Rectal smooth muscle tissue (tissue), 1 donor: ENCODE measurements around the gene NFIC.

Experiments
- H3K27ac ChIP-seq: one replicate; pipeline ENCODE4 v1.7.0; 2013; ENCODE audit warnings: low read depth, low read length, inconsistent platforms
- H3K27me3 ChIP-seq: one replicate; pipeline ENCODE4 v1.7.0; 2013; ENCODE audit warnings: low read length; ENCODE audit not compliant: control insufficient read depth, insufficient read depth
- H3K36me3 ChIP-seq: one replicate; pipeline ENCODE4 v1.7.0; 2013; ENCODE audit warnings: low read length; ENCODE audit not compliant: control insufficient read depth, insufficient read depth
- H3K4me1 ChIP-seq: one replicate; pipeline ENCODE4 v1.7.0; 2013; ENCODE audit warnings: low read length; ENCODE audit not compliant: control insufficient read depth, insufficient read depth
- H3K4me3 ChIP-seq: one replicate; pipeline ENCODE4 v1.7.0; 2013; ENCODE audit warnings: low read length
- H3K9ac ChIP-seq: one replicate; pipeline ENCODE4 v1.7.0; 2013; ENCODE audit warnings: low read length

NFIC gene

DNA sequence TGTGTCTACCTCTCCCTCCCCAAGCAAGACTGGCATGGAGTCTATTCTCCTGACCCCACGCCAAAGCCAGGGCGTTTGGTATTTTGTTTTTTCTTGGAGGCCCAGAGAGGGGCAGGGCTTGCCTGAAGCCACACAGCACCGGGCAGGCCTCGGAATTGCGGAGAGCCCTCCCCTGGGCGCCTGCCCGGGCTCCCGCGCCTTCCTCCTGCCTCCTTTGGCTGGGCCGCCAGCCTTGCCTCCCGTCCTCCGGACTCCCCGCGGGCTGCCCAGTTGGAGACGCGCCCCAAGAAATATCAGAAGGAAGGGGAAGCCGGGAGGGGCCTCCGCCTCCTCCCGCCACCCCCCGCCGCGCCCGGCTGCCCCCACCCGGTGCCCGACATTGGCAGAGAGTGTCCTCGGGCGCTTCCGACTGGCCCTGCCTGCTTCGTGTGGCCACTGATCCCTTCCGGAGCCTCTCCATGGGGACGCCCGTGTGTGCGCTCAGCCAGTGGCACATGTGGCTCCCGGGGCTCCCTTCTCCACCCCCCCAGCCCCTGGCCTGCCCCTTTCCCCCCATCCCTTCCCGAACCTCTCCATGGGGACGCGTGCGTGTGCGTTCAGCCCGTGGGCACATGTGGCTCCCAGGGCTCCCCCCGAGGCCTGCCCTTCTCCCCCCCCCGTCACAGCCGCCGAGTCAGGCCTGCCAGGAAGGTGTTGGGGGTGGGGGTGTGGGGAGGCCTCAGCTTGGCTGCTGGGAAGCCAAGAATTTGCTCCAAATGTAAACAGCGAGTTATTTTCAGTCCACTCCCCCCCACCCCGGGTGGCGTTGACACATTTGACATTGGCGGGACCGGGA lies 37.3 kb downstream of the NFIC start:
- Histone ChIP-seq H3K4me3 (peak overlapping the region; percentile 63), H3K27ac (peak overlapping the region; percentile 100), H3K36me3 (no peaks in the 10 kb centered on the region), H3K9ac (peak overlapping the region; percentile 65), H3K4me1 (peaks cover 29% of the 10 kb centered on the region), H3K27me3 (no peaks in the 10 kb centered on the region)

DNA sequence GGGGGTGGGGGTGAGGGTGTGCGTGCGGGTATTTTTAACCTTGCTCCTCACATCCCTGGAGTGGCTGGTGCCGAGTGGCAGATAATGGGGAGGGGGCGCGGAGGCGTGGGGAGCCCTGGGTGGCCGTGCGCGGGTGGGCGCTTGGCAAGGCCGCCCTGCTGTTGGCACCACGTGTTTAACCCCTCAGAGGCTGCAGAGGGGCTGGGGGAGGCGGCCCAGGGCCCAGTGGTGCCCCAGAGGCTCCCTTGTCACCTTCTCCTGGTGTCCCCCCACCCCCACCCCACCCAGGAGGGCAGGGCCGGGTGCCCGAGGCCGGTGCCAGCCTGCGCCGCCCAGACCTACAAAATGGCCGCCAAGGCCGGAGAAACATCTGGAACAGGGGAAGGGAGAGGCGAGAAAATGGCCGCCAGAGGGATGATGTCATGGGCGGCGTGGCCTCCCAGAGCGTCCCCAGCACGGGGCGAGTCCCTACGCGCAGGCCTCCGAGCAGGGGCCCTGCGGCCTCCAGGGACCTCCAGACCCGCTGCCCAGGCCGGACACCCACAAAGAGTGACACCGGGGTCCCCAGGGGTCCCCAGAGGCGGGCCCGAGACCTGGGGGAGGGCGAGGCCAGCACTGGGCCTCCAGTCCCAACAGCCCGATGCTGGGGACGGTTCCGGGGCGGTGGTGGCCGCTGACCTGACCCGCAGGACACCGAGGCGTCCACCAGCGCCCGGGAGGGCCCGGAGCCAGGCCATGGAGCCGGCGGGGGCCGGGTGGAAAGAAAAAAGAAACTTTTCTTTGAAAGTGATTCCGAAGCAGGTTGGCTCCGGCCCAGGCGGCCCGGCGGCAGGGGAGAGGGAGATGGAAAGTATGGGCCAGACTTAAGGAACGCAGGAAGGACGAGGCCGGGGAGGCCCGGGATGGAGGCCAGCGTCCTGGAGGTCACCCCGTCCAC lies 38.2 kb downstream of the NFIC start:
- H3K27ac ChIP-seq = peak overlapping the region; percentile 100
- H3K27me3 ChIP-seq = no peaks in the 10 kb centered on the region
- H3K4me3 ChIP-seq = peak overlapping the region; percentile 42
- peak overlapping the region; percentile 43 for H3K9ac ChIP-seq
- peaks cover 31% of the 10 kb centered on the region for H3K4me1 ChIP-seq
- H3K36me3 ChIP-seq = no peaks in the 10 kb centered on the region

GRCh38 chr19:3405261-3405653 lies 38.9 kb downstream of the NFIC start:
- Histone ChIP-seq H3K4me1 (peaks cover 33% of the 10 kb centered on the region), H3K9ac (peak overlapping the region; percentile 43), H3K27ac (peak overlapping the region; percentile 100), H3K4me3 (no peak overlapping the region), H3K36me3 (no peaks in the 10 kb centered on the region), H3K27me3 (no peaks in the 10 kb centered on the region)

- Histone ChIP-seq H3K4me3 (no peak overlapping the region), H3K27me3 (no peaks in the 10 kb centered on the region), H3K4me1 (peaks cover 33% of the 10 kb centered on the region), H3K9ac (no peak overlapping the region), H3K36me3 (no peaks in the 10 kb centered on the region), H3K27ac (peak overlapping the region; percentile 16)
These were observed 40.3 kb downstream of the NFIC start for GRCh38 chr19:3406571-3407111.

- Histone ChIP-seq H3K4me1 (peaks cover 33% of the 10 kb centered on the region), H3K27ac (peak overlapping the region; percentile 94)
These were observed 41.5 kb downstream of the NFIC start for GRCh38 chr19:3407556-3408516.

DNA sequence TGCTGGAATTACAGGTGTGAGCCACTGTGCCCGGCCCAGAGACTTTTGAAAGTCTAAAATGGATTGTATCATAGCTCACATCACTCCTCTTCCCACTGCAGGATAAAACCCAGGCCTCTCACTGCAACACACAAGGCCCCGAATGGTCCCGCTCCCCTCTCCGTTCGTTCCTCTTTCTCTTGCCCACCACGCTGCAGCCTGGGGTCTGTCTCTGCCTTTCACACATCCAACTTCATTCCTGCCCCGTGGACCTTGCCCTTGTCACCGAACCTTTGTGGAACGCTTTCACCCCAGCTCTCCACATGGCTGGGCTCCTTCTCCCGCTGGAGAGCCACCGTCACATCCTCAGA lies 42.6 kb downstream of the NFIC start:
- no peaks in the 10 kb centered on the region for H3K27me3 ChIP-seq
- H3K4me3 ChIP-seq = peak overlapping the region; percentile 45
- H3K4me1 ChIP-seq = peaks cover 28% of the 10 kb centered on the region
- H3K27ac ChIP-seq = peak overlapping the region; percentile 94
- H3K9ac ChIP-seq = no peak overlapping the region
- no peaks in the 10 kb centered on the region for H3K36me3 ChIP-seq

More at GRCh38 chr19:3407556-3408516, 41.5 kb downstream of the NFIC start:
- Histone ChIP-seq H3K27me3 (no peaks in the 10 kb centered on the region), H3K9ac (no peak overlapping the region), H3K36me3 (no peaks in the 10 kb centered on the region), H3K4me3 (no peak overlapping the region)

DNA sequence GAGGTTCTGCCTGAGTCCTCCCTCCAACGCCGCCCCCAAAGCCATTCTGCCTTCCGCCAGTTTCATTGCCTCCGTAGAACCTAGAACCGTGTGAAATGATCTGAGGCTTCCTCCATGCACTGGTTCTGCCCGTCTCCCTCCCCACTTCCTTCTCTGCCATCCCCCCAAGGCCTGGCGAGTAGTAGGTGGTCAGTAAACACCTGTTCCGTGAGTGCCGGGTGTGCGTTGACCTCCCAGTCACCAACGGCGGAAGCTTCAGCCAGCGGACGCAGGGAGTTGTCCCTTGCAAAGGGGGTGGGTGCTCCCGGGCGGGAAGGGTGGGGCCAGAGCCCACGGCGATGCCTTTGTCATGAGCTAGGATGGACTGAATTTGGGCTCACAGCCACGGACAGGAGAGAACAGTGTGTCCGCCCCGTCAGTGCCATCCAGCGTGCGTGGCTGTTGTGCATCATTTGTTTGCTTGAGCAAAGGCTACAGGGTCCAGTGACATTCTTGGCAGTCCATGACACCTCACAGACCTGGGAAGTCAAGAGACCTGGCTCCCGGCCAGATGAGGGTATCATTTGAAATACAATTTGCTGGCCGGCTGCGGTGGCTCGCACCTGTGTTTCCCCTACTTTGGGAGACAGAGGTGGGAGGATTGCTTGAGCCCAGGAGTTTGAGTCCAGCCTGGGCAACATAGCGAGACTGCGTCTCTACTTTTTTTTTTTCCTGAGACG lies 43.1 kb downstream of the NFIC start:
- Histone ChIP-seq H3K9ac (no peak overlapping the region), H3K4me3 (peak overlapping the region; percentile 45), H3K27me3 (no peaks in the 10 kb centered on the region), H3K27ac (peak overlapping the region; percentile 94), H3K4me1 (peaks cover 26% of the 10 kb centered on the region), H3K36me3 (no peaks in the 10 kb centered on the region)

GRCh38 chr19:3411636-3412035 lies 45.3 kb downstream of the NFIC start:
- H3K27me3 ChIP-seq = no peaks in the 10 kb centered on the region
- peak overlapping the region; percentile 51 for H3K27ac ChIP-seq
- peaks cover 26% of the 10 kb centered on the region for H3K4me1 ChIP-seq
- H3K9ac ChIP-seq = no peak overlapping the region
- H3K36me3 ChIP-seq = no peaks in the 10 kb centered on the region
- H3K4me3 ChIP-seq = no peak overlapping the region

DNA sequence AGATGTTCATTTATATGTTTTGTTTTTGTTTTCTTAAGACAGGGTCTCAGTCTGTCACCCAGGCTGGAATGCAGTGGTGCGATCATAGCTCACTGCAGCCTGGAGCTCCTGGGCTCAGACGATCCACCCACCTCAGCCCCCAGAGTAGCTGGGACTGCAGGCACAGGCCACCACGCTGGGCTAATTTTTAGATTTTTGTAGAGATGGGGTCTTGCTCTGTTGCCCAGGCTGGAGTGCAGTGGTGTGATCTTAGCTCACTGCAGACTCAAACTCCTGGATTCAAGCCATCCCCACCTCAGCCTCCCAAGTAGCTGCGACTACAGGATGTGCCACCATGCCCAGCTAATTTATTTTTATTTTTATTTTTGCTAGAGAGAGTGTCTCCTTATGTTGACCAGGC lies 45.7 kb downstream of the NFIC start:
- Histone ChIP-seq H3K36me3 (no peaks in the 10 kb centered on the region), H3K4me3 (no peak overlapping the region), H3K9ac (no peak overlapping the region), H3K27me3 (no peaks in the 10 kb centered on the region), H3K27ac (peak overlapping the region; percentile 34), H3K4me1 (peaks cover 26% of the 10 kb centered on the region)

DNA sequence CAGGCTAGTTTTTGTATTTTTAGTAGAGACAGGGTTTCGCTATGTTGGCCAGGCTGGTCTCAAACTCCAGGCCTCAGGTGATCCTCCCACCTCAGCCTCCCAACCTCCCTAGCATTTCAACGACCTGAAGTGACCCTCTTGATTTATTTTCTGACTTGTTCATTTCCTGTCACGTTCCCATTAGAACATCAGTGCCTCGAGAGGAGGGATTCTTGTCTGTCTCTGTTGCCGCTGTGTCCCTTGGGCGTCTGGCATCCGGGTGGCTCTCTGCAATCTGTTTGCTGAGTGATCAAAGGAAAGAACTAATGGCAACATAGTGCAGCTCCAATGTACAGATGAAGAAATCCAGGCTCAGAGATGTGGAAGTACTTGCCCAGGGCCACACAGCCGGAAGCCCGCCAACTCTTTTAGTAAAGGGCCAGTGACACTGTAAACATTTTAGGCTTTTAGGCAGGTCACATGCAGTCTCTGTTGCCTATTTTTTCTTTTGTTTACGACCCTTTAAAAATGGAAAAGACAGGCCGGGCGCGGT lies 47.5 kb downstream of the NFIC start:
- H3K36me3 ChIP-seq = no peaks in the 10 kb centered on the region
- no peak overlapping the region for H3K9ac ChIP-seq
- no peaks in the 10 kb centered on the region for H3K27me3 ChIP-seq
- H3K4me1 ChIP-seq = peaks cover 11% of the 10 kb centered on the region
- H3K4me3 ChIP-seq = no peak overlapping the region
- H3K27ac ChIP-seq = peak overlapping the region; percentile 45

DNA sequence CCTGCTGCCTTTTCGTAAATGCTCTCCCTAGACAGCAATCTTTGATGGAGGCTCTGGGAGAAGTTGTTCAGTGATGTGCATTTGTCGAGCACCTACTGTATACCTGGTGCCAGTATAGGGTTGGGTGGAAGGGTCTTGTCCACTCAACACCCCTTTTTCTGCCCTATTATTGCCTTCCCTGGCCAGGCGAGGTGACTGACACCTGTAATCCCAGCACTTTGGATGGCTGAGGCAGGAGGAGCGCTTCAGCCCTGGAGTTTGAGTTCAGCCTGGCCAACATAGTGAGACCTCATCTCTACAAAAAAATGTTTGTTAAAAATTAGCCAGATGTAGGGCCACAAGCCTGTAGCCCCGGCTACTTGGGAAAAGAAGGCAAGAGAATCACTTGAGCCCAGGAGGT lies 49.3 kb downstream of the NFIC start:
- Histone ChIP-seq H3K4me1 (peaks cover 2% of the 10 kb centered on the region), H3K4me3 (no peak overlapping the region), H3K27me3 (no peaks in the 10 kb centered on the region), H3K9ac (no peak overlapping the region), H3K36me3 (no peaks in the 10 kb centered on the region), H3K27ac (no peak overlapping the region)
